M059J (cell line): ENCODE data around the gene H2BK1. TPM values are rescaled to one million over a fixed set of nuclear protein-coding genes. Genes with fewer than 3 reads are reported as not detected.

Experiments used
- DNase-seq: peaks from one replicate; pipeline ENCODE4 v3.0.0-alpha.2; 2012; ENCODE audit warnings: low read depth
- total RNA-seq: library from RNA; depleted of rRNA; stranded (reverse); fragments of >200 nt; shearing (Covaris generic); gene quantifications from 2 replicates; pipeline ENCODE4 v1.2.3, GENCODE V29; 2014

Gene H2BK1
- total RNA-seq, 1 experiment from 2014 or later: not detected

- no peak for DNase-seq
Observed at GRCh38 chr7:151204383-151205032, 5.8 kb downstream of the H2BK1 start.

- no peak for DNase-seq
Observed at GRCh38 chr7:151202836-151203235, 7.5 kb downstream of the H2BK1 start.

DNA sequence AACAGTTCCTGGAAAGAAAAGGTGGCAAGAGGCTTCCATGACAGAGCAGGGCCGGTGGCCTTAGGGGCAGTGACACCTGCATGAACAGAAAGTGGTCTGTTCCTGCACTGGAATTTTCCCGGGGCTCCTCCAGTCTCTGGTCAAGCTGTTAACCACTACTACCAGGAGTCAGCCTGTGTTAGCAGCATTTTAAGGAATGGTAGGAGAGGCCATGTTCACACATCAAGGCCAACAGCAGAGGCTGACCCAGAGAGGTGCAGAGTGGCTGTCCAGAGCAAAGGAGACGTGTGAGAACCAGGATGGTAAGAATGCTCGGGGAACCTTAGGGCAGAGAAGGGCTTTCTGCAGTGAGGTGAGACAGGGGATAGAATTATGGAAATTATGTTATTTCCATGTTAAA, 8.5 kb downstream of the H2BK1 start:
- no peak for DNase-seq

GRCh38 chr7:151201344-151201743, 8.9 kb downstream of the H2BK1 start:
- DNase-seq: no peak

DNA sequence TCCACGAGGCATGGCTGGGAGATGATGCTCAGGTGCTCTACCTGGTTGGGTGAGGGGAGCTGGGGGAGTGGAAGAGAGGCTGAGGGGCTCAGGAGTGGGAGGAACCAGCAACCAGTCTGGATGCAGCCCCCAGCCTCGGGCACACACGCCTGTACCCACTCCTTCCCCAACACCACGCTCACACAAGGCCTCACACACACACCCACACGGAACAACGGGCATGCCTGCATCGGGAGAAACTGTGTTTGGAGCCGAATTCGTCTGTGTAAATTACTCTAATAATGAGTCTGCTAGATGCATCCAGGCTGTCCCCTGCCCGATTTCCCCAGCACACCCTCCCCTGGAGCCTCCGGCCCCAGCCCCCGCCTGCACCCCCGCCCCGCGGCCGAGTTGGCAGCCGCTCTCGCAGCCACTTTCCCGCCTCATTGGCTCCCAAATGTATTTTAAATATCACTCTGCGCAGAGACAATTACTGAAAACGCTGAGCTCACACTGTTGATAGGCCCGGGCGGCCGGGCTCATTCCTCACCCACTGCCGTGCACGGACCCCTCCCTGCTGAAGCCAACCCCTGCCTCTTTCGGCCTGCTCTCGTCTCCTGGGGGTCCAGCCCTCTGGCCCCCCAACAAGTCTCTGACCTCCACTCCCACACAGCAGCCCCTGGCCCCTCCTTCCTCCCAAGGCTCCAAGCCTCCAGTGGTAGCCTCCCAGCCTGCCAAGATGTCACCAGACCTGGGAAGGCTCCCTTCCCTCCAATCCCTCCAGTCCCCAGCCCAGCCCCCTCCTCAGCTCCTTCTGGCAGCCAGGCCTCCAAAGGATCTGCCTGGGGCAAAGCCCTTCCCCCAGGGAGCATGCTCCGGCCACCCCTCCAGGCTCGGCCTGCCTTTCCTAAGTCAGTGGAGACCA, 11.1 kb downstream of the H2BK1 start:
- DNase-seq: no peak

- no peak for DNase-seq
Observed at GRCh38 chr7:151197932-151198331, 12.4 kb downstream of the H2BK1 start.

DNA sequence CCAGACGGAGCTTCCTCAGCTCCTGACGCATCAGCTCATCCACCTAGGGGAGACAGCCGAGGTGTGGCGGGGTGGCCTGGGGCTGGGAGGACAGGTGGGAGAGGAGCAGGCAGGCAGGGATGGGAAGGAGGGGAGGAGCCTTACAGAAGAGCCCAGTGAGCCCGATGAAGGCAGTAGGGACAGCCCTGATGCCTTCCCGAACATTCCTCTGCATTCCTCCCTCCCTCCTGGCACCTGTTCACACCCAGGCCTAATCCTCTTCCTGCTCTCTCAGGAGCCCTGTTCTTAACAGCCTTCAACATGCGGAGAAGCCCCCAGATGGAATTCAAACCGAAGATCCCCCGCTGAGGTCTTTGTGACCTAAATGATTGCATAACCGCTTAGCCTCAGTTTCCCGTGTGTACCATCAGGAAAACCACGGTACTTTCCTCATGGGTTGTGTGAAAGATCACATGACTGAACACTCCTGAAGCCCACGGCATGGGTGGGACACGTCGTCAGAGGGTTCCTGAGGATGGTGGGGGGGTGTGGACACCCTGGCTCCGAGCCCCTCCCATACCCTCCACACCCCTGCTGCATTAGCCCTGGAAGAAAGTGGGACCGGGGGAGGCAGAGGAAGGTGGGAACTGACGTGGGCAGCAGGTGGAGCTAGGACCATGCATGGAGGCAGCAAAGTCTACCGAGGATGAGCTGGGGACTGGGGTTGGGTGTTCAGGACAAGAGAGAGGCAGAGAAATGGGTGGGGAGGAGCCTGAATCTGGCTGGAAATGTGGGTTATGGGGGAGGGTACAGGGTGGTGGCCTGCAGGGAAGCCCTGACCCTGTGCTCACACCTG, 14.5 kb downstream of the H2BK1 start:
- no peak for DNase-seq

- DNase-seq: no peak
Observed at GRCh38 chr7:151194188-151194587, 16.1 kb downstream of the H2BK1 start.

- DNase-seq: no peak
Observed at GRCh38 chr7:151193203-151193978, 16.9 kb downstream of the H2BK1 start.

DNA sequence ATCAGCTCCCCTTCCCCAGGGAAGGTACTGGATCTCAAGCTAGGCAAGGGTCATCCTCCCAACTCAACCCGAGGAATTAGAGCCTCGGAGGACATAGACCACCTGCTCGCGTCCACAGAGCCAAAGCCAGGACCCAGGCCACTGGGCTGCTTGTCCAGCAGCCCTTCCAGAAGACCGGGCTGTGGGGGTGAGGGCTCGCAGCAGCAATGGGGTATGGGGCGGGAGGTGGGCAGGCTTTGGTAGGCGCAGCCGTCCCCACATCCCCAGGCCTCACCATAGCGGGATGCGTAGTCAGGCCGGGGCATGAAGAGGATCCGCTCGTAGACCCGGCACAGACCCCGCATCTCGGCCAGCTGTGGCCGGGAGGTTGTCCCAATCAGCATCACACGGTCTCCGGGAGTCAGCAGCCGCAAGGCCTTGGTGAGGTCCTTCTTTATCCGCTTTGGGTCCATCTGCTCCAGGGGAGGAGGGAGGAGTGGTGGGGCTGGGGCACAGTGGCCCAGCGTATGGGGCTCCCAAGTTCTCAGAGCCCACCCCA, 18.2 kb downstream of the H2BK1 start:
- DNase-seq: no peak

- peak; percentile 12 for DNase-seq
Observed at GRCh38 chr7:151191544-151191943, 18.7 kb downstream of the H2BK1 start.

GRCh38 chr7:151189038-151189437, 21.2 kb downstream of the H2BK1 start:
- DNase-seq: no peak

DNA sequence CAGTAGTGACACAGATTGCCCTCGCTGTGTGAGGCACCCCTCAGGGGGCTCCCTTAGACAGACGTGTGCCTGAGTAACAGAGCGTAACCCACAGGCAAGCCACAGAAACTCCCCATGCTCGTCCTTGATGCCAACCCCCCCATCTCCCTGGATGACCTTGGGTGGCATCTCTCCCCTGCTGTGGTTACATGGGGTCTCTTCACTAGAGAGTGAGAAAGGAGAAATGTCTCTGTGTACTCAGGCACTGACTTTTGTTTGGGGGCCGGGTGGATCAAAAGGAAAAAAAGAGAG, 22.1 kb downstream of the H2BK1 start:
- no peak for DNase-seq

- no peak for DNase-seq
Observed at GRCh38 chr7:151187409-151188251, 22.7 kb downstream of the H2BK1 start.

GRCh38 chr7:151186640-151187408, 23.5 kb downstream of the H2BK1 start, which contains the start of gene ASB10:
Gene ASB10 (minus strand): TSS chr7:151187250. CDS start chr7:151187130, 120 bp downstream.
- DNase-seq: no peak

DNA sequence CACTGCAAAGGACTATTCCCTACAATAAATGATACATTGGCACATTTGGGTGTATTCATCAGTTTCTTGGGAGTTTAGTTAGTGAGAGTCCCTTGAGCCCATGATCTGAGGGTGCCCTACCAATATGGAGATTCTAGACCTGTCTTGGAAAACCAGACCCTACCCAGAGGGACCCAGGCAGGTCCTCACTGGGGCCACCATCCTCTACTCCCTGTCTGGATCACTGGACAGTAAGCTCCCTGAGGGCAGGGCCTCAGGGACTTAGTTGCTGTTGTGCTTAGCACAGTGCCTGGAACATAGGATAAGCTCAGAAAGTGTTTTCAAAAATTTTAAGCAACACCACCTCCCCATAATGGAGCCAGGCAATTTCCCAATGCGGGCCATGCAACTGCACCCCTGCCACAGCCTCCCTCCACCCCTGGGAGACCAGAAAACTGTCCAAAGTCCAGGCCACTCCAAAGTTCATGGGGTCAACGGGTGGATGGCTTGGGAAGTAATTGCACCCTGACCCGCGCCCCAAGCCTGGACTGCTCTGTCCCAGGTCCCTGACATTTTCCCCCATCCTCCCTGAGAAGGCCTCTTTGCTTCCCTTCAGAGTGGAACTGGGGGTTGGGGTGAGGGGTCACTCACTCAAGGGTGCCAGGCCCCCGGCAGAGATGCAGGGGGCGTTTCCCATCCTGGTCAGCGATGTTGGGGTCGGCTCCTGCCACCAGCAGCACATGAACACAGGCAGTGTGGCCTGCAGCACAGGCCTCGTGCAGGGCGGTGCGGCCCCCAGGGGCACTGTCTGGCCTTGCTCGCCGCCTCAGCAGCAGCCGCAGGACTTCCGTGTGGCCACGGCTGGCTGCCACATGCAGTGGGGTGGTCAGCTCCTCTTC, 24.3 kb downstream of the H2BK1 start:
- DNase-seq: no peak

DNA sequence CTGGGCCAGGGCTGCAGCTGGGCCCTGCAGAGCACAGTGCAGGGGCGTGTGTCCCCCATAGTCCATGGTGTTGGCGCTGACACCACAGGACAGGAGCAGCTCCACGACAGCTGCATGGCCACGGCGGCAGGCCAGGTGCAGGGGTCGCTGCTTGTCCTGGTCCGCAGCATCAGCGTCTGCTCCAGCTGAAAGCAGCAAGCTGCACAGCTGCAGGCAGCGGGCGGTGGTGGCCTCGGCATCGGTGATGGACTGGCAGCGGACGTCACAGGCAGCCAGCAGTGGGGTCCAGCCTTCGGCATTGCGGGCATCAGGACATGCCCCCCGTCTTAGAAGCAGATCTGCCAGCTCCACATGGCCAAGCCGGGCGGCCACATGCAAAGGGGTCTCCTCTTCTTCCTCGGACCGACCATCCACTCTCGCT, 29.3 kb downstream of the H2BK1 start:
- DNase-seq: no peak

- DNase-seq: no peak
Observed at GRCh38 chr7:151179946-151180345, 30.3 kb downstream of the H2BK1 start.
